Hepatocyte (in vitro differentiated cells): ENCODE results near the gene SLC12A4. TPM values are rescaled to one million over a fixed set of nuclear protein-coding genes. Genes with fewer than 3 reads are reported as not detected.

ENCODE experiments used
- DNase-seq: peaks from one replicate; pipeline ENCODE4 v3.0.0-alpha.2; 2016; ENCODE audit warnings: low spot score
- H2AFZ ChIP-seq: fragments of 200-600 bp; sonication (generic); 2 replicates; pipeline ENCODE4 v1.6.0; 2016; ENCODE audit warnings: antibody characterized with exemption, mild to moderate bottlenecking
- H3K27ac ChIP-seq: fragments of 200-600 bp; sonication (generic); 2 replicates; pipeline ENCODE4 v1.5.1; 2016; ENCODE audit warnings: mild to moderate bottlenecking
- H3K27me3 ChIP-seq: fragments of 200-600 bp; sonication (generic); 2 replicates; pipeline ENCODE4 v1.6.1; 2016
- H3K36me3 ChIP-seq: fragments of 200-600 bp; sonication (generic); replicated peaks from 2 replicates; pipeline ENCODE4 v1.5.1; 2016; ENCODE audit warnings: low read depth; ENCODE audit not compliant: insufficient read depth
- H3K4me1 ChIP-seq: fragments of 200-600 bp; sonication (generic); 2 replicates; pipeline ENCODE4 v1.5.1; 2016; ENCODE audit warnings: mild to moderate bottlenecking, moderate library complexity; ENCODE audit not compliant: insufficient read depth
- H3K4me2 ChIP-seq: fragments of 200-600 bp; sonication (generic); 2 replicates; pipeline ENCODE4 v1.6.0; 2016
- H3K4me3 ChIP-seq: fragments of 200-600 bp; sonication (generic); 2 replicates; pipeline ENCODE4 v1.5.1; 2016; ENCODE audit warnings: mild to moderate bottlenecking
- H3K79me2 ChIP-seq: fragments of 200-600 bp; sonication (generic); 2 replicates; pipeline ENCODE4 v1.6.0; 2017; ENCODE audit warnings: mild to moderate bottlenecking
- H3K9me2 ChIP-seq: fragments of 200-600 bp; sonication (generic); replicated peaks from 2 replicates; pipeline ENCODE4 v1.6.0; 2017; ENCODE audit warnings: mild to moderate bottlenecking; ENCODE audit not compliant: insufficient read depth
- H3K9me3 ChIP-seq: fragments of 200-600 bp; sonication (generic); 2 replicates; pipeline ENCODE4 v1.5.1; 2016; ENCODE audit warnings: low read depth, mild to moderate bottlenecking
- H4K20me1 ChIP-seq: fragments of 200-600 bp; sonication (generic); 2 replicates; pipeline ENCODE4 v1.6.0; 2016; ENCODE audit warnings: mild to moderate bottlenecking; ENCODE audit not compliant: insufficient read depth, poor library complexity, severe bottlenecking
- EZH2 ChIP-seq: fragments of 200-600 bp; sonication (generic); IDR thresholded peaks from 2 replicates; pipeline ENCODE4 v1.6.1; 2016; ENCODE audit warnings: antibody characterized with exemption, mild to moderate bottlenecking, borderline replicate concordance
- EZH2phosphoT487 ChIP-seq: fragments of 200-600 bp; sonication (generic); IDR thresholded peaks from one replicate; pipeline ENCODE4 v1.6.1; 2018; ENCODE audit warnings: antibody characterized with exemption, mild to moderate bottlenecking, low read depth, moderate library complexity; ENCODE audit not compliant: unreplicated experiment, severe bottlenecking
- WGBS: methylation state at CpG from one replicate; pipeline ENCODE4 v1.1.6; 2016; ENCODE audit warnings: low lambda C conversion rate; ENCODE audit errors: missing lambda C conversion rate; 5-methylcytosine and 5-hydroxymethylcytosine counted together
- polyA plus RNA-seq: library from polyadenylated mRNA; unstranded; fragments of >200 nt; fragmentation: Nextera tagmentation; extraction: Ambion mirVana; gene quantifications from 2 replicates; pipeline ENCODE4 v1.2.1, GENCODE V29; 2016
- total RNA-seq: library from RNA; depleted of rRNA; stranded (reverse); fragments of >200 nt; gene quantifications from 2 replicates; pipeline ENCODE4 v1.2.3, GENCODE V29; 2014
- TF ChIP-seq, protein P1 (sequence below): fragments of 200-600 bp; sonication (generic); IDR thresholded peaks from 2 replicates; pipeline ENCODE4 v1.5.1; 2016; ENCODE audit warnings: antibody characterized with exemption, mild to moderate bottlenecking; ENCODE audit not compliant: poor library complexity

Gene SLC12A4
- total and polyA plus RNA-seq, 2 experiments from 2014 or later = 55.2 to 63.9 TPM

DNA sequence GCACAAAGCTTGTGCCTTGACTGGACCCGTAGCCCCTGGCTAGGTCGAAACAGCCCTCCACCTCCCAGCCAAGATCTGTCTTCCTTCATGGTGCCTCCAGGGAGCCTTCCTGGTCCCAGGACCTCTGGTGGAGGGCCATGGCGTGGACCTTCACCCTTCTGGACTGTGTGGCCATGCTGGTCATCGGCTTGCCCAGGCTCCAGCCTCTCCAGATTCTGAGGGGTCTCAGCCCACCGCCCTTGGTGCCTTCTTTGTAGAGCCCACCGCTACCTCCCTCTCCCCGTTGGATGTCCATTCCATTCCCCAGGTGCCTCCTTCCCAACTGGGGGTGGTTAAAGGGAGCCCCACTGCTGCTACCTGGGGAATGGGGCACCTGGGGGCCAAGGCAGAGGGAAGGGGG is 40.3 kb downstream of the SLC12A4 start:
- Histone ChIP-seq H3K4me3 (no peak overlapping the region), H3K27ac (no peak overlapping the region), H3K4me1 (no peaks in the 10 kb centered on the region), H3K36me3 (no peaks in the 10 kb centered on the region), H3K27me3 (no peaks in the 10 kb centered on the region), H4K20me1 (peaks cover 10% of the 10 kb centered on the region), H2AFZ (no peak overlapping the region), H3K79me2 (no peaks in the 10 kb centered on the region), H3K9me2 (no peaks in the 10 kb centered on the region), H3K9me3 (no peaks in the 10 kb centered on the region), H3K4me2 (no peak overlapping the region)
- WGBS = 88% methylated on average over 7 of the region's 7 CpGs
- no peak for DNase-seq
- TF ChIP-seq EZH2phosphoT487 (no peak), EZH2 (no peak)
- TF ChIP-seq, protein P1, sequence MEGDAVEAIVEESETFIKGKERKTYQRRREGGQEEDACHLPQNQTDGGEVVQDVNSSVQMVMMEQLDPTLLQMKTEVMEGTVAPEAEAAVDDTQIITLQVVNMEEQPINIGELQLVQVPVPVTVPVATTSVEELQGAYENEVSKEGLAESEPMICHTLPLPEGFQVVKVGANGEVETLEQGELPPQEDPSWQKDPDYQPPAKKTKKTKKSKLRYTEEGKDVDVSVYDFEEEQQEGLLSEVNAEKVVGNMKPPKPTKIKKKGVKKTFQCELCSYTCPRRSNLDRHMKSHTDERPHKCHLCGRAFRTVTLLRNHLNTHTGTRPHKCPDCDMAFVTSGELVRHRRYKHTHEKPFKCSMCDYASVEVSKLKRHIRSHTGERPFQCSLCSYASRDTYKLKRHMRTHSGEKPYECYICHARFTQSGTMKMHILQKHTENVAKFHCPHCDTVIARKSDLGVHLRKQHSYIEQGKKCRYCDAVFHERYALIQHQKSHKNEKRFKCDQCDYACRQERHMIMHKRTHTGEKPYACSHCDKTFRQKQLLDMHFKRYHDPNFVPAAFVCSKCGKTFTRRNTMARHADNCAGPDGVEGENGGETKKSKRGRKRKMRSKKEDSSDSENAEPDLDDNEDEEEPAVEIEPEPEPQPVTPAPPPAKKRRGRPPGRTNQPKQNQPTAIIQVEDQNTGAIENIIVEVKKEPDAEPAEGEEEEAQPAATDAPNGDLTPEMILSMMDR = no peak

GRCh38 chr16:67927131-67927941 is 41.1 kb downstream of the SLC12A4 start:
- DNase-seq = no peak
- WGBS = 95% methylated on average over 22 of the region's 22 CpGs
- Histone ChIP-seq H3K9me2 (no peaks in the 10 kb centered on the region), H2AFZ (no peak overlapping the region), H3K9me3 (no peaks in the 10 kb centered on the region), H3K79me2 (peaks cover 4% of the 10 kb centered on the region), H3K27ac (no peak overlapping the region), H4K20me1 (peaks cover 16% of the 10 kb centered on the region), H3K4me2 (no peak overlapping the region), H3K36me3 (no peaks in the 10 kb centered on the region), H3K4me1 (no peaks in the 10 kb centered on the region), H3K27me3 (no peaks in the 10 kb centered on the region), H3K4me3 (no peak overlapping the region)
- TF ChIP-seq, protein P1 = no peak
- TF ChIP-seq EZH2phosphoT487 = no peak
- TF ChIP-seq EZH2 = no peak

GRCh38 chr16:67926181-67926750 is 42.2 kb downstream of the SLC12A4 start:
- no peaks in the 10 kb centered on the region for H3K4me1 ChIP-seq
- no peaks in the 10 kb centered on the region for H3K27me3 ChIP-seq
- peaks cover 20% of the 10 kb centered on the region for H4K20me1 ChIP-seq
- no peaks in the 10 kb centered on the region for H3K36me3 ChIP-seq
- no peaks in the 10 kb centered on the region for H3K9me2 ChIP-seq
- H2AFZ ChIP-seq = no peak overlapping the region
- TF ChIP-seq EZH2phosphoT487 = no peak
- no peak for TF ChIP-seq EZH2
- TF ChIP-seq, protein P1 = no peak
- no peak overlapping the region for H3K27ac ChIP-seq
- H3K9me3 ChIP-seq = no peaks in the 10 kb centered on the region
- peaks cover 10% of the 10 kb centered on the region for H3K79me2 ChIP-seq
- 71% methylated on average over 13 of the region's 13 CpGs for WGBS
- no peak for DNase-seq
- no peak overlapping the region for H3K4me2 ChIP-seq
- no peak overlapping the region for H3K4me3 ChIP-seq
